ENCODE measurements around the gene TLL2.
A peak's percentile ranks its signal among the peaks of the same experiment; 100 is the strongest.

The TLL2 gene

DNA sequence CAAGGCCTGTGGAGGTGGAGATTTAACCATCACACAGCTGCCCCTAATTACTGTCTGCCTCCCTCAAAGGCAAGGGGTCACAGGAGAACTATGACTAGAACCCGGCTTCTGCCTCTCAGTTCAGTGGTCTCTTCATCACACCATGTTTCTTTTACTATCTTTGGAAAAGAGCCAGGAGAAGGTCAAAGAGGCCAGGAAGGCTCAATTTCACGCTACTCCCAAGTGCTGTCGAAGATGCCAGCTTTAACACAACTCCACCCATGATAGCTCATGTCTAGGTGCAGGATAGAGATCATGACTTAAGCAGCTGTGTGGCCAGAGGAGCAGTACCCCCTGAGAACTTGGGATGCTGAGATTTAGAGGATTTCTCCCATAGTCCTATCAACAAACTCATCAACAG is 94.4 kb downstream of the TLL2 start:
- Histone ChIP-seq H3K27me3 (replicated peaks; ENCODE audit: control insufficient read depth, insufficient read depth, low read length) (no peaks in the 10 kb centered on the region; the same call in 1 of the 2 replicates), H3K4me3 (replicated peaks; ENCODE audit: low read depth, low read length) (no peak overlapping the region), H3K36me3 (ENCODE audit: control insufficient read depth, insufficient read depth, low read length) (no peaks in the 10 kb centered on the region)
- no peak for DNase-seq (ENCODE audit: extremely low read depth, insufficient read length)
- no peak for TF ChIP-seq CTCF (IDR thresholded peaks at IDR 0.05; ENCODE audit: insufficient read depth, low read length, poor library complexity, severe bottlenecking)

- no peak for TF ChIP-seq CTCF (IDR thresholded peaks at IDR 0.05; ENCODE audit: insufficient read depth, low read length, poor library complexity, severe bottlenecking)
- no peaks in the 10 kb centered on the region; the same call in 1 of the 2 replicates for H3K27me3 ChIP-seq (replicated peaks; ENCODE audit: control insufficient read depth, insufficient read depth, low read length)
- DNase-seq (ENCODE audit: extremely low read depth, insufficient read length), result no peak
- H3K4me3 ChIP-seq (replicated peaks; ENCODE audit: low read depth, low read length), result no peak overlapping the region
- H3K36me3 ChIP-seq (ENCODE audit: control insufficient read depth, insufficient read depth, low read length), result no peaks in the 10 kb centered on the region
Observed at GRCh38 chr10:96418582-96418981, 95.1 kb downstream of the TLL2 start.

DNA sequence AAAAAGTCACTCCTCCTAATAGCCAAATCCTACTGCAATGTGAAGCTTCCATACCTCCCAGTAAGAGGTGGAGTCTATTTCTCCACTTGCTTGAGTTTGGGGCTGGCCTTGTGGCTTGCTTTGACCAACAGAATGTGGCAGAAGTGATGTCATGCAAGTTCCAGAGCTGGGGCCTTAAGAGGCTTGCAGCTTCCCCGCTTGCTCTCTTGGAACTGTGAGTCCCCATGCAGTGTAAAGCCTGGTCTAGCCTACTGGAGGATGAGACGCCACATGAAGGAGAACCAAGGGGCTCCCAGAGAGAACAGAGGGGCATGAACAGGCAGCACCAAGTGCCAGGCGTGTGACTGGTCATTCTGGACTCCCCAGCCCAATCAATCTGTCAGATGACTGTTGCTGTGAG is 96.3 kb downstream of the TLL2 start:
- TF ChIP-seq CTCF (IDR thresholded peaks at IDR 0.05; ENCODE audit: insufficient read depth, low read length, poor library complexity, severe bottlenecking), result no peak
- Histone ChIP-seq H3K36me3 (ENCODE audit: control insufficient read depth, insufficient read depth, low read length) (no peaks in the 10 kb centered on the region), H3K4me3 (replicated peaks; ENCODE audit: low read depth, low read length) (no peak overlapping the region), H3K27me3 (replicated peaks; ENCODE audit: control insufficient read depth, insufficient read depth, low read length) (no peaks in the 10 kb centered on the region; the same call in 1 of the 2 replicates)
- peak; percentile 20 for DNase-seq (ENCODE audit: extremely low read depth, insufficient read length)

GRCh38 chr10:96416643-96417042 is 97.1 kb downstream of the TLL2 start:
- no peak for TF ChIP-seq CTCF (IDR thresholded peaks at IDR 0.05; ENCODE audit: insufficient read depth, low read length, poor library complexity, severe bottlenecking)
- H3K27me3 ChIP-seq (replicated peaks; ENCODE audit: control insufficient read depth, insufficient read depth, low read length), result no peaks in the 10 kb centered on the region; the same call in 1 of the 2 replicates
- DNase-seq (ENCODE audit: extremely low read depth, insufficient read length), result no peak
- no peak overlapping the region for H3K4me3 ChIP-seq (replicated peaks; ENCODE audit: low read depth, low read length)
- no peaks in the 10 kb centered on the region for H3K36me3 ChIP-seq (ENCODE audit: control insufficient read depth, insufficient read depth, low read length)

GRCh38 chr10:96415891-96416554 is 97.7 kb downstream of the TLL2 start:
- Histone ChIP-seq H3K36me3 (ENCODE audit: control insufficient read depth, insufficient read depth, low read length) (no peaks in the 10 kb centered on the region), H3K4me3 (replicated peaks; ENCODE audit: low read depth, low read length) (no peak overlapping the region), H3K27me3 (replicated peaks; ENCODE audit: control insufficient read depth, insufficient read depth, low read length) (no peaks in the 10 kb centered on the region; the same call in 1 of the 2 replicates)
- DNase-seq (ENCODE audit: extremely low read depth, insufficient read length), result no peak
- TF ChIP-seq CTCF (IDR thresholded peaks at IDR 0.05; ENCODE audit: insufficient read depth, low read length, poor library complexity, severe bottlenecking), result no peak

Measured in GM06990 (cell line).